Measurements from ENCODE around the gene DHRS3.

The DHRS3 gene

GRCh38 chr1:12537906-12538461, 80.0 kb downstream of the DHRS3 start:
- H3K4me3 ChIP-seq (replicated peaks; ENCODE audit: low read depth, low read length): no peak overlapping the region
- DNase-seq (ENCODE audit: extremely low read depth, insufficient read length): no peak
- H3K27me3 ChIP-seq (replicated peaks; ENCODE audit: control insufficient read depth, insufficient read depth, low read length): no peaks in the 10 kb centered on the region; the same call in 1 of the 2 replicates
- H3K36me3 ChIP-seq (ENCODE audit: control insufficient read depth, insufficient read depth, low read length): no peaks in the 10 kb centered on the region
- TF ChIP-seq CTCF (IDR thresholded peaks at IDR 0.05; ENCODE audit: insufficient read depth, low read length, poor library complexity, severe bottlenecking): no peak

- H3K36me3 ChIP-seq (ENCODE audit: control insufficient read depth, insufficient read depth, low read length): no peaks in the 10 kb centered on the region
- no peak for DNase-seq (ENCODE audit: extremely low read depth, insufficient read length)
- H3K4me3 ChIP-seq (replicated peaks; ENCODE audit: low read depth, low read length): no peak overlapping the region
- H3K27me3 ChIP-seq (replicated peaks; ENCODE audit: control insufficient read depth, insufficient read depth, low read length): no peaks in the 10 kb centered on the region; the same call in 1 of the 2 replicates
- TF ChIP-seq CTCF (IDR thresholded peaks at IDR 0.05; ENCODE audit: insufficient read depth, low read length, poor library complexity, severe bottlenecking): no peak
These were observed 80.7 kb downstream of the DHRS3 start for GRCh38 chr1:12537294-12537693.

- H3K36me3 ChIP-seq (ENCODE audit: control insufficient read depth, insufficient read depth, low read length): no peaks in the 10 kb centered on the region
- no peaks in the 10 kb centered on the region; the same call in 1 of the 2 replicates for H3K27me3 ChIP-seq (replicated peaks; ENCODE audit: control insufficient read depth, insufficient read depth, low read length)
- DNase-seq (ENCODE audit: extremely low read depth, insufficient read length): no peak
- no peak for TF ChIP-seq CTCF (IDR thresholded peaks at IDR 0.05; ENCODE audit: insufficient read depth, low read length, poor library complexity, severe bottlenecking)
- no peak overlapping the region for H3K4me3 ChIP-seq (replicated peaks; ENCODE audit: low read depth, low read length)
These were observed 81.9 kb downstream of the DHRS3 start for GRCh38 chr1:12536023-12536639.

GRCh38 chr1:12532405-12533315, 85.3 kb downstream of the DHRS3 start:
- no peaks in the 10 kb centered on the region; the same call in none of the 2 replicates for H3K27me3 ChIP-seq (replicated peaks; ENCODE audit: control insufficient read depth, insufficient read depth, low read length)
- H3K4me3 ChIP-seq (replicated peaks; ENCODE audit: low read depth, low read length): no peak overlapping the region
- DNase-seq (ENCODE audit: extremely low read depth, insufficient read length): no peak
- no peak for TF ChIP-seq CTCF (IDR thresholded peaks at IDR 0.05; ENCODE audit: insufficient read depth, low read length, poor library complexity, severe bottlenecking)
- no peaks in the 10 kb centered on the region for H3K36me3 ChIP-seq (ENCODE audit: control insufficient read depth, insufficient read depth, low read length)

GRCh38 chr1:12531179-12531499, 86.9 kb downstream of the DHRS3 start:
- no peaks in the 10 kb centered on the region for H3K36me3 ChIP-seq (ENCODE audit: control insufficient read depth, insufficient read depth, low read length)
- no peak for TF ChIP-seq CTCF (IDR thresholded peaks at IDR 0.05; ENCODE audit: insufficient read depth, low read length, poor library complexity, severe bottlenecking)

More at GRCh38 chr1:12531179-12531499, 86.9 kb downstream of the DHRS3 start:
- no peaks in the 10 kb centered on the region; the same call in none of the 2 replicates for H3K27me3 ChIP-seq (replicated peaks; ENCODE audit: control insufficient read depth, insufficient read depth, low read length)
- no peak for DNase-seq (ENCODE audit: extremely low read depth, insufficient read length)
- H3K4me3 ChIP-seq (replicated peaks; ENCODE audit: low read depth, low read length): no peak overlapping the region
